NCI-H128 (cell line): ENCODE data around the gene TMEM205.
A peak's percentile ranks its signal among the peaks of the same experiment; 100 is the strongest.
"Not testable (repeated sequence)": the region's sequence is repeated elsewhere in the genome, so short reads cannot be mapped to it uniquely, and the experiment has no call there.

Experiments used
- DNase-seq: peaks from one replicate; lab custom pipeline; 2025; ENCODE audit not compliant: unreplicated experiment; lab: John Stamatoyannopoulos, UW

Gene TMEM205

DNA sequence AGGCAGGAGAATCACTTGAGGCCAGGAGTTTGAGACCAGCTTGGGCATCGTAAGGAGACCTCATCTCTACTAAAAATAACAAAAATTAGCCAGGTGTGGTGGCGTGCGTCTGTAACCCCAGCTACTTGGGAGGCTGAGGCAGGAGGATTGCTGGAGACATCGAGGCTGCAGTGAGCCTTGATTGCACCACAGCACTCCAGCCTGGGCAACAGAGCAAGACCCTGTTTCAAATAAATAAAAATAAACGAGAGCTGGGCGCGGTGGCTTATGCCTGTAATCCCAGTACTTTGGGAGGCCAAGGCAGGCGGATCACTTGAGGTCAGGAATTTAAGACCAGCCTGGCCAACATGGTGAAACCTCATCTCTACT is 6.0 kb downstream of the TMEM205 start:
- DNase-seq = not testable (repeated sequence)

DNA sequence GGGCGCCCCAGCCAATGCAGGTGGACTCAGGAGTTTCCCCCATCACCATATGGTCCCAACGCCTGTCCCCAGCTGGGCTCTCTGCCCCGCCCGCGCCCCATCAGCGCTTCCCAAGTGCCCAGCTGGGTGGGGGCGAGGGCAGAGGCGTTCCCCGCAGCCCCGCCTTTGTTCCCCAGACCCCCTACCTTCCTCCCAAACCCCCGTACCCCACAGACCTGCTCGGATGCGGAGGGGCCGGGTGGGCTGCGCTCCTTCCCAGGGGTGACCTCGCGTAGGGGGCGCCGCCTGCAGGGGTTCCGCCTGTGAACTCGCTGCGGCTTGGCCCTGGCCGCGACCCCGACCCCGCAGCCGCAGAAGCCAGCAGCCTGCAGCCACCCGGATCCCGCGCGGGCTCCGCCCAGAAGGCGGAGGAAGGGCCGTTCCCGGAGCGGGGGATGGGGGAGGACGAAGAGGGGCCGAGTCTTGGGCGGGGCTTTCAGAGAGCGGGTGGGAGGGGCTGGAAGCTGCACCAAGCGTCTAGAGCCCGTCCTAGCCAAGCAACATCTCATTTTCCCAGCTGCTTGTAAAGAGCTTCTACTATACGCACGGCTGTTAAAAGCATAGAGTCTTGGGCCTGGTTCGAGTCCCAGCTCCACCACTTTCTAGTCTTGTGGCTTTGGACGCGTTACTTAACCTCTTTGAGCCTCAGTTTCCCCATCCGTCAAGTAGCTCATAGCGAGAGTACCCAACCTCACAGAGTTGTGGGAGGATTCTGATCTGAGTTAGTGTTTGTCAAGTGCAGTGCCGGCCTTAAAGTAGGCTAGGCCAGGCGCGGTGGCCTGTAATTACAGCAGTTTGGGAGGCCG is 6.6 kb downstream of the TMEM205 start, which contains the start of gene RAB3D:
TSS of gene RAB3D (minus strand) at position 404 of the 845 bp plus-strand sequence. CDS start 2,258 bp downstream, outside the sequence.
- DNase-seq = peak; percentile 70

DNA sequence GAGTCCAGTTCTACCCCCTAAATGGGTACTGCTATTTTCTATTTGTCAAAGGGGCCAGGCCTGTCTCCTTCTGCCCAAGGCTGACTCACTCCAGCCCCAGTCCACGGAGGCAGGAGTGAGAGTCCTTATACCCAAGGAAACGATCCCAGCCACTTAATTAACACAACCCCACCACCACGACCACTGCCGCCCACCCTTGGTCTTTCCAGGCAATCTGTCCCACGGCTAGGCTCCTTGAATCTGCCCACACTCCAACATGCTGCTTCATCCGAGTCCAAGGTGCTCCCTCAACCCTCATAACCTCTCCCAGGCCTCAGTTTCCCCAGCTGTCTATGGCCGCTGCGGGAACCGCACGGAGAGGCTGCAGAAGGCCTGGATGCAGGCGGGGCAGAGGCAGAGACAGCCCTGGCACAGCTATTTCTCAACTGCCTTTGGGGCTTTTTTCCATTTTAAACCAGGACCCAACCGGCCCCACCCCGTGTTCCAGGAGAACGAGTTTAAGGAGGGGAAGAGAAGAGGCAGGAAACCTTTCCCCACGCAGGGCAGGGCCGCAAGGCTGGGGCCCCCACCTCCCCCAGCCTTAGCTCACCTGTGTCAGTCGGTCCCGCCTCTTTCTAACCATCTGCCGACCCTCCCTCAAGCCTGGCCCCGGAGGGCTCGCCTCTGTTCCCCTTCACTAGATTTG is 7.4 kb downstream of the TMEM205 start:
- DNase-seq = no peak

DNA sequence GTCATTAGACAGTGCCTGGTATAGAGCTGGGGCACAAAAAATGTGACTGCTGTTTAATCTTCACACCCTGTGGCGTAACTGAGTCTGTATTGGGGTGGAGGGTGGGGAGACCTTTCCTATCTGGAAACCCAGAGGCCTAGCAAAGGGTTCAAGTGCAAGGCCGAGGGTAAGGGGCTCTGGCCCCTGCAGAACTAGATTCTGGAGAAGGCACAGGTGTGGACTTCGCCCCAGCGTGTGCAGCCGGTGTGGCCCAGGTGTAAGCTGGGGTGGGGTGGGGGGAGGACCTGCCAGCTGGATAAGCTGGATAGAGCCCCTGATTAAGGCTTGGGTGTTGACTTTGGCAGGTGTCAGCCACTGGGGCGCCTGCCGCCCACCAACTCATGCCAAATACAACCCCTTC is 7.9 kb downstream of the TMEM205 start:
- DNase-seq = no peak

DNA sequence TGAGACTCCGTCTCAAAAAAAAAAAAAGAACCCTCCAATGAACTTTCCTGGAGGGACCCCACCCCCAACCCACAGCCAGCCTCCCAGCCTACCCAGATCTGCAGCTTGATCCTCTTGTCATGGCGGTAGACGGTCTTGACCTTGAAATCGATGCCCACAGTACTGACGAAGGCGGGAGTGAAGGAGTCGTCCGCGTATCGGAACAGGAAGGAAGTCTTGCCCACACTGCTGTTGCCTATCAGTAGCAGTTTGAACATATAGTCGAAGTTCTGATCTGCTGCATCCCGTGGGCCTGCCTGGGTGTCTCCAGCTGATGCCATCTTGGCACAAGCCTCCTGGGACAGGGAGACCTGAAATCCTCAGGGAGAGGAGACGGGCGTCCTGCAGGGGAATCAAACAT is 9.0 kb downstream of the TMEM205 start:
- DNase-seq = no peak

DNA sequence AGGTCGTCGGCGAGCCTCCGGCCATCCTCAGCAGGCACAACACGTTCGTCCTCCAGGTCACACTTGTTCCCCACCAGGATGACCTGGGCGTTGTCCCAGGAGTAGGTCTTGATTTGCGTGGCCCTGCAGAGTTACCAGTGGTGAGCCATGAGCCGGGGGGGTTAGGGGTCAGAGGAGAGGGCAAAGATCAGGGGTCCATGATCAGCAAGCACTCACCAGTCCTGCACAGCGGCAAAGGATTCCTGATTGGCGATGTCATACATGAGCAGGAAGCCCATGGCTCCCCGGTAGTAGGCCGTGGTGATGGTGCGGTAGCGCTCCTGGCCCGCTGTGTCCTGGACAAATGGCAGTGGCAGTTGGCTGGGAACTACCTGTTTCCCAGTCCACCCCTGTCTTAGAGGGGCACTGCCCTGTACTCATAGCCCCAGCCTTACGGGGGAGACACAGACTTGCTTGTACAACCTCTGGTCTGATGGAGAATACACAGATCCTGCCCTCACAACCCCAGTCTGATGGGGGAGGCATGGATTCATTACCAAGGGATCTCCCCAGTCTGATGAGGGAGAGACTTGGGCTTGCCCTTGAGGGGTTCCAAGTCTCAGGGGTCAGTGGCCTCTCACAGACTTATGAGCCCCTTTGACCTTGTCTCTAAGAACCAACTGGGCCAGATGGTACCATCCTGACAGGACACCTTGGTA is 10.5 kb downstream of the TMEM205 start:
- no peak for DNase-seq

DNA sequence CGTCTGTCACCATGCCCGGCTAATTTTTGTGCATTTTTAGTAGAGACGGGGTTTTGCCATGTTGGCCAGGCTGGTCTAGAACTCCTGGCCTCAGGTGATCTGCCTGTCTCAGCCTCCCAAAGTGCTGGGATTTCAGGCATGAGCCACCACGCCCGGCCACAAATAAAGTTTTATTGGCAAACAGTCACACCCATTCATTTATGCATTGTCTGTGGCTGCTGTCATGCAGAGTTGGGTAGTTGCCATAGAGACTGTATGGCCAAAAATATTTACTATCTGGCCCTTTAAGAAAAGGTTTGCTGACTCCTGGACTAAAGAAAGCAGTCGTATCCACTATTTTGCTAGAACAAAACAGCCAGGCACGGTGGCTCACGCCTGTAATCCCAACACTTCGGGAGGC is 12.2 kb downstream of the TMEM205 start:
- DNase-seq = not testable (repeated sequence)

DNA sequence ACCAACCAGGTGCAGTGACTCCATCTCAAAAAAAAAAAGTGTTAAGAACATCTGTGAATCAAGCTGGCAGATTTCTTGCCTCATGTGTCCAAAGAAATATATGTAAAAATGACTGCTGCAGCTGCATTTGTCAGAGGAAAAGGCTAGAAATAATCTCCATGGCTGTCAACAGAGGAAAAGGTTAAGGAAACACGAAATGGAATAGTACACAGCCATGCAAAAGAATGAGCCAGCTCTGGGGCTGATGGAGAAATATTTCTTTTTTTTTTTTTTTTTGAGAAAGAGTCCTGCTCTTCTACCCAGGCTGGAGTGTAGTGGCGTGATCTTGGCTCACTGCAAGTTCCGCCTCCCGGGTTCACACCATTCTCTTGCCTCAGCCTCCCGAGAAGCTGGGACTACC is 13.2 kb downstream of the TMEM205 start:
- DNase-seq = no peak

DNA sequence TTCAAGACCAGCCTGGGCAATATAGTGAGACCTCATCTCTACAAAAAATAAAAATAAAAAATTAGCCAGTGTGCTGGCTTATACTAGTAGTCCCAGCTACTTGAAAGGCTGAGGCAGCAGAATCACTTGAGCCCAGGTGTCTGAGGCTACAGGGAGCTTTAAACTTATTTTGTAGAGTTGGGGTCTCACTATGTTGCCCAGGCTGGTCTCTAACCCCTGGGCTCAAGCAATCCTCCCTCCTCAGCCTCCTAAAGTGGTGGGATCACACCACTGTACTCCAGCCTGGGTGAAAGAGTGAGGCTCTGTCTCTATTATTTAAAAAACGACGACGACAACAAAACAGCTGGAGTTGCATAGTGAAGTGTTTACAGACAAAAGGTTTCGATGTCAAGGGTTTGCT is 14.6 kb downstream of the TMEM205 start:
- no peak for DNase-seq

DNA sequence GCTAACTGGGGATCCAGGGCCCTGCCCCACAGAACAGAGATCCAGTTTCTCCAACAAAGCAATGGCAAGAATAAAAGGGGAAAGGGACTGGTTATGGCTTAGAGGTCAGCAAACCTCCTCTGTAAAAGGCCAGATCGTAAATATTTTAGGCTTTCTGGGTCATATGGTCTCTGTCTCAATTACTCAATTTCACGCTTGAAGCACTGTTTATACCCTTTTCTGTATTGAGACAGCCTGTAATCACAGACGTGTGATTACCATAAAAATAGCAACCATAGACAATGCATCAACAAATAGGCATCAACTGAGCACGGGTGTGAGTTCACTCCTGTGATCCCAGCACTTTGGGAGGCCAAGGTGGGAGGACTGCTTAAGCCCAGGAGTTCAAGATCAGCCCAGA is 15.9 kb downstream of the TMEM205 start:
- DNase-seq = no peak

DNA sequence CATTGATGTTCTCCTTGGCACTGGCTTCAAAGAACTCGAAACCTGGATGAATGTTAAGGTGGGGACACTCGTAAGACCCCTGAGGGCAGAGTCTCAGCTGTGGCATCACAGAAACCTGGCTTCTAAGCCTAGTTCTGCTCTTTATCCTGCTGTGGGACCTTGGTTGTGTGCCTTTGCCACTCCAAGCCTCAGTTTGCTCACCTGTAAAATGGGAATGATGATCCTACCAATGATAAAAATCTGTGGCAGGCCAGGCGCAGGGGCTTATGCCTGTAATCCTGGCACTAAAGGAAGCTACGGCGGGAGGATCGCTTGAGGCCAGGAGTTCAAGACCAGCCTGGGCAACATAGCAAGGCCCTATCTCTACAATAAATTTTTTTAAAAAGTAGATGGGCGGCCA is 20.5 kb downstream of the TMEM205 start:
- no peak for DNase-seq

DNA sequence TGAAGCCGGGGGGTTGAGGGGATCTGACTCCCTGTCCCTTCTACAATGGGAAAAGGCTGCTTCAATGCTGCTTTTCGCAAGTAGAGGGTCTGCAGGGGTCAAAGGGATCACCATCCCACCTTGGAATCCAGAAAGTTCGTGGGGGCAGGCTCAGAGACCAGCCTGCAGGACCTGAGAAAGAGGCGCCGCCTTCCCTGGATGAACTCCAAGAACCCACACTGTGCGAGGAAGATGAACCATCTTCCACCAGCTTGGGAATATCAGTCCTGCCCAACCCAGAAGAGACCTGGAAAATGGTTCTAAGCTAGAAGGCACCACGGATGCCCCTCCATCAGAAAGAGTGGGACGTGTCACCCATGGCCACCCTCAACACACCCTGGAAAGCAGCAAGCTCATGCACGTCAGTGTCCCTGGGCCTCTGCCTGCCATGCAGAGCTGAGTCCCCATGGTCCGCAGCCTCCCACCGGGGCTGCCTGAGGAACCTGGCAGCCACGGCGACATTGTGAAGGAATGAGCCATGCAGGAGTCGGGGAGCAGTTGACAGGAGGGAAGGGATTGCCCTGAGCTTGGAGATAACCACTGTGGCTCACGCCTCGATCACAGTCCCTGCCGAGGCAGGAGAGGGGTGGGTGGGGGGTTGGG is 21.2 kb downstream of the TMEM205 start:
- DNase-seq = no peak

DNA sequence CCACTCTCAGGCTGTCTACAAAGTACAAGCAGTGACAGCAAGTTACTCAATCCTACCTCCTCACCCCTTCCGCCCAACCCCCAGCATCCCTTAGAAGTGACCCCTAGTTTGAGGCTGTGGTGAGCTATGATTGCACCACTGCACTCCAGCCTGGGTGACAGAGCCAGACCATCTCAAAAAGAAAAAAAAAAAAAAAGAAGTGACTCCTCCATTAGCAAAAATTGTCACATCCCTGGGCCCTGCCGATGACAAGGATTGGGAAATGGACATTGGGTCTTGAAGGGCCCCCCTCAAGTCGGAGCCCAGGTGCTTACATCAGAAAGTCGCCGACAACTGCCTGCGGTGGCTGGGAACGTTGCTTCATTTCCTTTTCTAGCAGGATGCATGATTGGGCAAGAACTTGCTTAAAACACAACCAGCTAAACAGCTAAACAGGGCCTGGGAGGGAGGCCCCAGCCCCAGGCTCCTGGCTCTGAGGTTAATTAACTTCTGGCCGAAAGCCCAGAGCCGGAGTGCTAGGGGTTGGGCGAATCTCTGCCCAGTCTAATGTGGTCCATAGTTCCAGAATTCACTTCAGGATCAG is 21.9 kb downstream of the TMEM205 start:
- DNase-seq = no peak

DNA sequence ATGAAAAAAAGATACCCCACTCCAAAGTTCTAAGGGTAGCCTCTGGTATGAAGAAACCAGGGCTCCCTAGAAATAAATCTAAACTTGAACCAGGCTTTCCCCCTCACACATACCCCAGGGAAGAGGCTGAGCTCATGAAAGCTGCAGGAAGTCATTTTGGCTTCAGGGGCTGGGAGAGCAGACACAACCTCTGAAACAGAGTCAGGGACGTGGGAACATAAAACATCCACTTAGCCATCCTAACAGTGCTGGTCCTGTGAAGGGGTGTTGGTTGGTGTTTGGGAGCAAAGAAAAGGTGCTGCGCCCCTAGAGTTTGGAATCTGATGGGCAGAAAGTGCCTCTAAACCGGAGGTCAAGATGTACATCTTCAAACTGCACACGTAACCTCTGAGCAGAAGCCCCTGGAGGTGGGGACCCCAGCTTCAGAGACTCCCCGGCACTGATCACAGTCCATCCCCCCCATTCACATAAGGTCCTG is 22.4 kb downstream of the TMEM205 start:
- no peak for DNase-seq

DNA sequence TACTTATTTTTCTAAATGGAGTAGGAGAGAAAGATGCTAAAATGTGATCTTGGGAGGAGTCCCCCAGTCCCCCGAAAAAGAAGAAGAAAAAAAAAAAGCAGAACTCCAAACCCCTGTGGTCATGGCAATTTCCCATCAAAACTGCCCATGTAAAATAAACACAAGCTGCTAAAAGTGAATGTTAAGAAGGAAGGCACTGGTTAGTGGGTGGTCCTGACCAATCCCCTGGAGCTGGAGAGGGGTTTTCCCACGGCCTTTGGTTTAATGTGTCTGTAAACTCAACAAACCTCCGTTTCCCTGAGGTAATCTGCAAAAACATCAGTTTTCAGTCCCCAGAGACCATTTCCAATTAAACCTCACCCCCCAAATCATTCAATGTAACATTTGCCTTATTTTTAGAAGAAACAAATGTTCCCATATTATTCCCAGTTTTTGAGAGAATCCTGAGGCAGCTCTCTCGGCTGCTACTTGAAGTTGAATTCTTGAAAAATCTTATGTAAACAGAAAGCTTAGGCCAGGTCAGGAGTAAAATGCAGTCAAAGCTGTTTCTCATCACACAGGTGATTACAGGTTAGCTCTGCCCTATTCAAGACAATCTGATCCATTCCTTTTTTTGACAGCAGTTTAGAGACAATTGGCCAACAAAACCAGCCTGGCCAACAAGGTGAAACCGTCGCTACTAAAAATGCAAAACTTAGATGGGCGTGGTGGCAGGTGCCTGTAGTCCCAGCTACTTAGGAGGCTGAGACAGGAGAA is 23.6 kb downstream of the TMEM205 start:
- no peak for DNase-seq

DNA sequence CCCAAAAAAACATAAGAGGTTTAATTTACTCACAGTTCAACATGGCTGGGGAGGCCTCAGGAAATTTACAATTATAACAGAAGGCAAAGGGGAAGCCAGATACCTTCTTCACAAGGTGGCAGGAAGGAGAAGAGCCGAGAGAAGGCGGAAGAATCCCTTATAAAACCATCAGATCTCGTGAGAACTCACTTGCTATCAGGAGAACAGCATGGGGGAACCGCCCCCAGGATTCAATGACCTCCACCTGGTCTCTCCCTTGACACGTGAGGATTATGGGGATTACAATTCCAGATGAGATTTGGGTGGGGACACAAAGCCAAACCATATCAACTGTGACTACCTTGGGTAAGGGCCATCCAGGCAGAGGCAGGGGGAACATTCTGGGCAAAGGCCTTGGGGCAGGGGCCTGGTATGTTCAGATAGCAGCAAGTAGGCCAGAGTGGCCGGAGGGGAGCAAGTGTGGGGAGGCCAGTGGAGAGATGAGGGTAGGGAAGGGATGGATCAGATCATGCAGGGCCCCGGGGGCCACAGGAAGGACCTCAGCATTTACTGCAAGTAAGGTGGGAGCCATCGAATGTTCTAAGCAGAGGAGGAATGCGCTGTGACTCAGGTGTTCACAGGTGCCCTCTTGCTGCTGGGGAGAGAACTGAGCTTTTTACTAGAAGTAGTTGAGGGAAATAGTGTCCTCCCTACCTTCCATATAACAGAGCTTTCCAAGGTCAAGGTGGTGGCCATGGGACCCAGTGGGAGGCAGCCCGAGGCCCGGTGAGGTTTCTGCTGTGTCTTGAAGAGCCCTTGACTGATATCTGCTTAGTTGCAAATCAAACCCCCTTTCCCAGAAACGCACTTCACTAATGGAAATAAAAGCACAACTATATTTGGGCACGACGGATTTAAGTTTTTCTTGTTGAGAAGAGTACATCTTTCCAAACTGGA is 24.6 kb downstream of the TMEM205 start:
- no peak for DNase-seq

DNA sequence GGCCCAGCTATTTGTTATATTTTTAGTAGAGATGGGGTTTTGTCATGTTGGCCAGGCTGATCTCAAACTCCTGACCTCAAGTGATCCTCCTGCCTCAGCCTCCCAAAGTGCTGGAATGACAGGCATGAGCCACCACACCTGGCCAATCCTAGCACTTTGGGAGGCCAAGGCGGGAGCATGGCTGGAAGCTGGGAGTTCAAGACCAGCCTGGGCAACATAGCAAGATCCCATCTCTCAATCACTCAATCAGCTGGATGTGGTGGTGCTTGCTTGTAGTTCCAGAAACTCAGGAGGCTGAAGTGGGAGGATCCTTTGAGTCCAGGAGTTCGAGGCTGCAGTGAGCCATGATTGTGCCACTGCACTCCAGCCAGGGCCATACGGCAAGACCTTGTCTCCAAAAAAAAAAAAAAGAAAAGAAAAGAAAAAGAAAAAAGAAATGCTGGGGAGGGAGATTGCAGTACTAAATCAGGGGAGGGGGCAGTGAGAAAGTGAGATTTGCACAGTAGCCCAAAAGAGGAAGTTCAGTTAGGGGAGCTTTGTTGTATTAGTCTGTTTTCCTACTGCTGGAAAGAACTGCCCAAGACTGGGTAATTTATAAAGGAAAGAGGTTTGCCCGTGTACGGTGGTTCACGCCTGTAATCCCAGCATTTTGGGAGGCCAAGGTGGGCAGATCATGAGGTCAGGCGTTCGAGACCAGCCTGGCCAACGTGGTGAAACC is 25.6 kb downstream of the TMEM205 start:
- not testable (repeated sequence) for DNase-seq

DNA sequence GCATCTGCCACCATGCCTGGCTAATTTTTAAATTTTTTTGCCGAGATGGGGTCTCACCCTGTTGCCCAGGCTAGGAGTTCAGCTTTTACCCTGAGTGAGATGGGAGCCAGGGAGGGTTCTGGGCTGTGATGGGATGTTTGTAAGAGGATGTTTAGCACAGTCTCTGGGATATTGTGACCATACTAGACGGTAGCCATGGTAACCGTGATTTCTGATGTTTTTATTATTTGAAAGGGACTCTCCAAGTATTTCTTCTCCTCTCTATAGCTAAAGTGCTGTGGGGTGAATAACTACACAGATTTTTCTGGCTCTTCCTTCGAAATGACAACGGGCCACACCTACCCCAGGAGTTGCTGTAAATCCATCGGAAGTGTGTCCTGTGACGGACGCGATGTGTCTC is 39.7 kb downstream of the TMEM205 start:
- DNase-seq = no peak
